RWPE2 (cell line): ENCODE measurements around the gene DRAXIN.
A peak's percentile ranks its signal among the peaks of the same experiment; 100 is the strongest.

Source experiments
- ATAC-seq: fragments of 200-7000 bp; cut with Tn5 transposase; 3 replicates; pipeline ENCODE4 v1.9.1; 2021; ENCODE audit warnings: low read depth
- DNase-seq: peaks from one replicate; pipeline ENCODE4 v3.0.0-alpha.2; 2020; ENCODE audit warnings: low spot score
- H3K27ac ChIP-seq: fragments of 450-650 bp; 2 replicates; pipeline ENCODE4 v1.5.1; 2017; ENCODE audit warnings: mild to moderate bottlenecking; ENCODE audit not compliant: poor library complexity, severe bottlenecking
- H3K27me3 ChIP-seq: fragments of 250-450 bp; sonication (Bioruptor Pico); 2 replicates; pipeline ENCODE4 v1.5.1; 2021; ENCODE audit warnings: mild to moderate bottlenecking, moderate library complexity; ENCODE audit not compliant: insufficient read depth, poor library complexity, severe bottlenecking
- H3K36me3 ChIP-seq: fragments of 250-450 bp; sonication (Bioruptor Pico); 2 replicates; pipeline ENCODE4 v1.5.1; 2020; ENCODE audit warnings: low read depth, mild to moderate bottlenecking, moderate library complexity
- H3K4me1 ChIP-seq: fragments of 250-450 bp; sonication (Bioruptor Pico); 2 replicates; pipeline ENCODE4 v1.5.1; 2021; ENCODE audit warnings: mild to moderate bottlenecking, moderate library complexity; ENCODE audit not compliant: insufficient read depth, poor library complexity, severe bottlenecking
- H3K4me3 ChIP-seq: fragments of 250-450 bp; sonication (Bioruptor Pico); 2 replicates; pipeline ENCODE4 v1.5.1; 2021; ENCODE audit warnings: mild to moderate bottlenecking, moderate library complexity; ENCODE audit not compliant: severe bottlenecking
- H3K9me3 ChIP-seq: fragments of 250-450 bp; sonication (Bioruptor Pico); 2 replicates; pipeline ENCODE4 v1.5.1; 2021; ENCODE audit warnings: mild to moderate bottlenecking, moderate library complexity; ENCODE audit not compliant: severe bottlenecking
- TF ChIP-seq, protein P1 (sequence below): fragments of 450-650 bp; IDR thresholded peaks from one replicate; pipeline ENCODE4 v1.5.1; 2017; ENCODE audit warnings: mild to moderate bottlenecking, moderate library complexity; ENCODE audit not compliant: poor library complexity, severe bottlenecking

The DRAXIN gene

DNA sequence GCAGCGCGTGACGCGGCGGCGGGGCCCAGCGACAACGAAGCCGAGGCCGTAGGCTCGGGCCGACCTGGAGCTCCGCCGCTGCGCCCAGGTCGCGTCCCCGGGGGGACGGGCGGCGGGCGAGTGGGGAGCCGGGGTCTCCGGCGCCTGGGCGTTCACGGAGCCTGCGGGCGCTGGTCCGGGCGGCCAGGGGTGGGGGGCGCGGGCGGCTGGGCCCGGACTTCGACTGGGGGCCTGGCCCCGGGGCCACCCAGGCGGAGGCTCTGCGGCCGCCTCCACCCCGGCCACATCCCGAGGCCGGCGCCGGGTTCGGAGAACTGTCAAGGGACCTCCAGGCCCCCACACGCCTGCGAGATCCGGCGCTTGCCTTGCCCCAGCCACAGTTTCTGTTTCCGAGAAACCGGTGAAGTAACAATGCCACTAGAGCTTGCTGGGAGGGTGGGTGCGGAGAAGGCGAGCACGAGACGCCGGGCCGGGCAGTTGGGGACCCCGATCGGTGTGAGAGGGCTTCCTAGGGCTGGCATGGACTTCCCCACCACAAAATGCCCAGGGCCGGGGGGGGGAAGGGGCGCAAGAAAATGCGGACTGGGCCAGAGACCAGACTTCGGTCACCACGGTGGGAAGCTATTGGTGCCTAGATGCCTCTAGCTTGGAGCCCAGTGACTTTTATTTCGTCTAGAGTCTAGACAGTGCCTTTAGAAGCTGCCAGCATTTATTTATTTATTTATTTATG lies 27.0 kb upstream of the DRAXIN start:
- H3K4me1 ChIP-seq = no peaks in the 10 kb centered on the region
- peaks cover 21% of the 10 kb centered on the region for H3K36me3 ChIP-seq
- peak overlapping the region; percentile 21 for H3K27ac ChIP-seq
- no peak for DNase-seq
- peak; percentile 35 for ATAC-seq
- H3K4me3 ChIP-seq = peak overlapping the region; percentile 50
- no peaks in the 10 kb centered on the region for H3K9me3 ChIP-seq
- TF ChIP-seq, protein P1, sequence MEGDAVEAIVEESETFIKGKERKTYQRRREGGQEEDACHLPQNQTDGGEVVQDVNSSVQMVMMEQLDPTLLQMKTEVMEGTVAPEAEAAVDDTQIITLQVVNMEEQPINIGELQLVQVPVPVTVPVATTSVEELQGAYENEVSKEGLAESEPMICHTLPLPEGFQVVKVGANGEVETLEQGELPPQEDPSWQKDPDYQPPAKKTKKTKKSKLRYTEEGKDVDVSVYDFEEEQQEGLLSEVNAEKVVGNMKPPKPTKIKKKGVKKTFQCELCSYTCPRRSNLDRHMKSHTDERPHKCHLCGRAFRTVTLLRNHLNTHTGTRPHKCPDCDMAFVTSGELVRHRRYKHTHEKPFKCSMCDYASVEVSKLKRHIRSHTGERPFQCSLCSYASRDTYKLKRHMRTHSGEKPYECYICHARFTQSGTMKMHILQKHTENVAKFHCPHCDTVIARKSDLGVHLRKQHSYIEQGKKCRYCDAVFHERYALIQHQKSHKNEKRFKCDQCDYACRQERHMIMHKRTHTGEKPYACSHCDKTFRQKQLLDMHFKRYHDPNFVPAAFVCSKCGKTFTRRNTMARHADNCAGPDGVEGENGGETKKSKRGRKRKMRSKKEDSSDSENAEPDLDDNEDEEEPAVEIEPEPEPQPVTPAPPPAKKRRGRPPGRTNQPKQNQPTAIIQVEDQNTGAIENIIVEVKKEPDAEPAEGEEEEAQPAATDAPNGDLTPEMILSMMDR = peak; percentile 55
- H3K27me3 ChIP-seq = no peaks in the 10 kb centered on the region

DNA sequence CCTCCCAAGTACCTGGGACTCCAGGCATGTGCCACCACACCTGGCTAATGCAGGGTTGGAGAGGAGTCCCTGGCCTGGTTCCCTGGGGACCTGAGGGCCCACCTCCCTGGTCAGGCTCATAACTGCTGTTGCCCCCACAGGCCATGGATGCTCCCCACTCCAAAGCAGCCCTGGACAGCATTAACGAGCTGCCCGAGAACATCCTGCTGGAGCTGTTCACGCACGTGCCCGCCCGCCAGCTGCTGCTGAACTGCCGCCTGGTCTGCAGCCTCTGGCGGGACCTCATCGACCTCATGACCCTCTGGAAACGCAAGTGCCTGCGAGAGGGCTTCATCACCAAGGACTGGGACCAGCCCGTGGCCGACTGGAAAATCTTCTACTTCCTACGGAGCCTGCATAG lies 23.0 kb upstream of the DRAXIN start:
- ATAC-seq = no peak
- peaks cover 3% of the 10 kb centered on the region for H3K36me3 ChIP-seq
- H3K27ac ChIP-seq = no peak overlapping the region

DNA sequence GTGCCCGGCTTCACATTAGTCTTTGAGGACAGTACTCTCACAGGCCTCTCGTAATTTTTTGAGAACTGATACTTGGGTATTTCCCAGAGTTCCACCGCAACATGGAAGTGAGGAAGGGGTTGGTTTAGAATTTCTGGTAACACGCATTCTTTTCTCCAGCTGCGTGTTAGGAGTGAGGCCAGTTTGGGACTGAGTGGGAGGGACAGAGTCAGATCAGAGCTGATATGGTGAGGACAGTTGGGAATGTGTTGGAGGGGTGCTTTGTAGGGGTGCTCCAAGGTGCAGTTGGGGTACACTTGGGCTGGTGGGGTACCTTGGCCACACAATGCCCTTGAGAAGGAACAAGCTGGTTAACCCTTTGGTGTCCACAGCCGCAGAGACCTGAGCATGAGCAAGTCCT lies 20.8 kb upstream of the DRAXIN start:
- peaks cover 18% of the 10 kb centered on the region for H3K36me3 ChIP-seq
- H3K4me3 ChIP-seq = no peak overlapping the region
- H3K27ac ChIP-seq = no peak overlapping the region
- DNase-seq (no peak), ATAC-seq (no peak)
- TF ChIP-seq, protein P1 = no peak
- H3K4me1 ChIP-seq = no peaks in the 10 kb centered on the region
- H3K27me3 ChIP-seq = no peaks in the 10 kb centered on the region
- no peaks in the 10 kb centered on the region for H3K9me3 ChIP-seq

More for the DNA sequence above, 23.0 kb upstream of the DRAXIN start:
- H3K9me3 ChIP-seq = no peaks in the 10 kb centered on the region
- no peak for DNase-seq
- H3K4me3 ChIP-seq = no peak overlapping the region
- H3K4me1 ChIP-seq = no peaks in the 10 kb centered on the region
- TF ChIP-seq, protein P1 = no peak
- no peaks in the 10 kb centered on the region for H3K27me3 ChIP-seq

DNA sequence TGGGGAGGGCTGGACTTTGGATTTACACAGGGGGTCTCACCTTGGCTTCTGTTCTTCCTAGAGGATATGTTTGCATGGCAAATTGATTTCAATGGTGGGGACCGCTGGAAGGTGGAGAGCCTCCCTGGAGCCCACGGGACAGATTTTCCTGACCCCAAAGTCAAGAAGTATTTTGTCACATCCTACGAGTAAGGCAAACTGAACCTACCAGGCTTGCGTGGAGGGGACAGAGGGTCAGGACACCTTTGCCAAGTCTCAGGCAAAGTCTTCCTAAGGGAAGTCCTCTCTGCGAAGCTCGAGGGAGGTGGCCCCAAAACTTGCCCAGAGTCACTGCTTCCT lies 20.3 kb upstream of the DRAXIN start:
- ATAC-seq (no peak), DNase-seq (no peak)
- H3K27ac ChIP-seq = no peak overlapping the region
- H3K36me3 ChIP-seq = peaks cover 18% of the 10 kb centered on the region
- no peak overlapping the region for H3K4me3 ChIP-seq
- TF ChIP-seq, protein P1 = no peak
- no peaks in the 10 kb centered on the region for H3K9me3 ChIP-seq
- no peaks in the 10 kb centered on the region for H3K4me1 ChIP-seq
- H3K27me3 ChIP-seq = no peaks in the 10 kb centered on the region

DNA sequence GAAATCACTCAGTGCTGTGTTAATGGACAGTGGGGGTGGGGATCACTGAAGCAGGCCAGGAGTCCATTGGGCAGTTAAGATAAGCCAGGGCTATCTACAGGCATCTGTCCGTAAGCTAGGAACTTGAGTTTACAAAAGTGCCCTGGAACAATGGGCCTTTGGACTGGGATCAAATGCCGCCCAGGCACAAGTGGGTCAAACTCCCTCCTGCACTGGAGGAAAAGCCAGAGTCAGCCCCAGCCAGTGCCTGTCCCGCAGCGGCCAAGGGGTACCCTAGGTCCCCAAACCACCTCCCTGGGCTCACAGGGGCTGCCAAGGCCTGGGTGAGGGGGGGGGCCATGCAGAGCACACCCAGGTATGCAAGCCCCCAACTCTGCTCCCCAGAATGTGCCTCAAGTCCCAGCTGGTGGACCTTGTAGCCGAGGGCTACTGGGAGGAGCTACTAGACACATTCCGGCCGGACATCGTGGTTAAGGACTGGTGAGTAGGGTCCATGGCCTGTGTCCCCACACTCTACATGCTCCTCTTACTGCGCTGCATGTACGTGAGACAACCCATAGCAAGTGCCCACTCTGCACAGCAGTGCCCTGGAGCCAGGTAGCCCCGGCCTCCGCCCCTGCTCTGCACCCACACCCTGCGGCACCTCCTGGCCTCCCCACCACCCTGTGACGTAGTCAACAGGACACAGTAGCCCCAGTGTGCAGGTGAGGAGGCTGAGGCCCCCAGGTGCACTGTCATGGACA lies 19.8 kb upstream of the DRAXIN start:
- H3K9me3 ChIP-seq = no peaks in the 10 kb centered on the region
- H3K4me1 ChIP-seq = no peaks in the 10 kb centered on the region
- no peak overlapping the region for H3K27ac ChIP-seq
- no peak overlapping the region for H3K4me3 ChIP-seq
- peaks cover 18% of the 10 kb centered on the region for H3K36me3 ChIP-seq
- TF ChIP-seq, protein P1 = no peak
- DNase-seq (no peak), ATAC-seq (peak; percentile 8; the same call in 1 of the 3 replicates)
- no peaks in the 10 kb centered on the region for H3K27me3 ChIP-seq
